ENCODE data around the gene TMEM94.
A peak's percentile ranks its signal among the peaks of the same experiment; 100 is the strongest.

The TMEM94 gene

DNA sequence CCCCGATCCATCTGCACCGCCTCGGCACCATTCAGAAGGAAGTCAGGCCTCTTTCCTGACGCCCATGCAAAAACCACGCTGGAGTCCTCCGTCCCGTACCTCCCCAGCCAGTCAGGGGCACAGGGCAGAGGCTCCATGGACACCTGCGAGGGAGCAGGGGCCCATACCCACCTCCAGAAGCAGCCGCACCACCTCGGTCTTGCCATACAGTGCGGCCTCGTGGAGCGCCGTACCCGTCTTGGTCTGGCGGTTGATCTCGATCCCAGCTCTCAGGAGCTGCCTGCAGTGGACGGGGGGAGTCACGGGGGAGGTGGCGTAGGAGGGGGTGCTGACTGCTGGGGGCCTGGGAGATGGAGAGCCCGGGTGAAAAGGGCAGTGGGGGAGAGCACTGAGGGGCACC is 49.7 kb downstream of the TMEM94 start:
- intact Hi-C loops (cut with DNase I), result no loop called here
- no peak for DNase-seq

DNA sequence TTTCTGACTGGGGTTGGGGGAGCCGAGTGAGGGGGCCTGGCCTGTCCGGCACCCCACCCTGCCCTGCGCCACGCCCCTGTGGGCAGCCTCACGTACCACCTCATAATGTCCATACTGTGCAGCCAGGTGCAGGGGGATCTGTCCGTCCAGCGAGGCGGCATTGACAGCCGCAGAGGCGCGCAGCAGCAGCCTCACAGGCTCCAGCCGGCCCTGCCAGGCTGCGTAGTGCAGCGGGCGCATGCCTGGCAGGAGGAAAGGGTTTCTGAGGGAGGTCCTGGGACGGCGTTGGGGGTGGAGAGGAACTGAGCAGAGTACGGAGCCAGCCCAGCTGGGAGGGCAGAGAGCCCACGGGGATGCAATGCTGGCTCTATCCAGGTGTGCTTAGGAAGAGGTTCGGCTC is 50.5 kb downstream of the TMEM94 start:
- peak in 1 of 10 donors; percentile 83 for DNase-seq
- intact Hi-C loops (cut with DNase I), result no loop called here

DNA sequence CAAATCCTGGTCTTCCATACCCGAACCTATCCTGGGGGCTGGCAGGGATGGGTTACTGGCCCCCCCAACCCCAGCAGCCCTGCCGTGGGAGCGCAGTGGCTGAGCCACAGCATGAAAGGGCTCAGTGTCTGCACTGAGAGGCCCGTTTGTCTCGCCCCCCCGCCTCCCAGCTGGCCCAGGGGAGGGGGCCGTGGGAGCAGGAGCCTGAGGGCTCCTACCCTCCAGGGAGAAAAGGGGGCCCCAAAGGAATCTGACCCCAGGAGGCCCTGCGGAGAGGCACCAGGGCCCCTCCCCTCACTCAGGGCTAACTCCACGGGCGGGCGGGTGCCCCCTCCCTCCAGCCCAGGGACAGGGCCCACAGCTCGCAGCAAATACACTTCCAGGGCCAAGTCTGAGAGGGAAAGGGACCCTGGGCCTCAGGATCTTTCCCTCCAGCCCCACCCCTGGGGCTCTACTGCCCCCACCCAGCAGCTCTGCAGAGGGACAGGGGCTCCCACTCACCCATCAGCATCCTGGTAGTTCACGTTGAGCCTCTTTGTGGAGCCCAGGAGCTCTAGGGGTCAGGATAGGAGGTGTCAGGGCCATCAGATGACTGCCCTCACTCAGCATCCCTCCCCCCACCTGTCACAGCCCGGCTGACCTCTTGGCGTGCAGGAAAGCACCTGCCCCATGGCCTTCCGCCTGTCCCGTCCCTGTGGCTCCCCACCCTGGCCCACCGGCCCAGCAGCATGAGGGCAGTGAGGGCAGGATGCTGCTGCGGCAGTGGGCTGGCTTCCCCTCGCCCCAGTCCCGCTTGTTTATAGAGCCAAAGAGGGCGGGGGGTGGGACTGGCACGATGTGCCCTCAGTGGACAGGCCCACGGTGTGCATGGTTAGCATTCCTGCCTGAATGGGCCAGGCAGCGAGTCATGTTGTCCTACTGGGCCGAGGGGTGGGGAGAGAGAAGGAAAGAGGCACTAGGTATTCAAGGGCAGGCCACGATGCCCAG is 51.6 kb downstream of the TMEM94 start:
- intact Hi-C loops (cut with DNase I), result no loop called here
- DNase-seq, result peak; percentile 72 to 98 (median 83)

DNA sequence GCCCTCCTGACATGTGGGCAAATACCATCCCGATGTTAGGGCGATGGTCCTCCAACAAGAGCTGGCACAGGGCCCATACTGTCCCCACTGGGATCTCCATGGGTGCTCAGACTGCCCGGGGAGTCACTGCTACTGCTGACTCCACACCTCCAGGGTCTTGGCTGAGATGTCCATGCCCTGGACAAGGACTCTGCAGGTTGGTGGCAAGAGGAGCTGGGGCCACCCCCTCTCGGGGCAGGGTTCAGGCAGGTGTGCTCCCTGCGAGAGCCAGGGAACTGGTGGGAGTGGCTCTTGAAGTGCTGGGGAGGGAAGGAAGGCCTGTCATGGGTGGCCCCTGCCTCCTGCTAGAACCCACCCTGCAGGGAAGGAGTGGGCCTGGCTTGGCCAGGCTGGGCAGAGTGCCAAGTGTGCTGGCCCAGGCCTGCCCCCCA is 52.5 kb downstream of the TMEM94 start:
- peak in 1 of 10 donors; percentile 89 for DNase-seq
- intact Hi-C loops (cut with DNase I), result no loop called here

DNA sequence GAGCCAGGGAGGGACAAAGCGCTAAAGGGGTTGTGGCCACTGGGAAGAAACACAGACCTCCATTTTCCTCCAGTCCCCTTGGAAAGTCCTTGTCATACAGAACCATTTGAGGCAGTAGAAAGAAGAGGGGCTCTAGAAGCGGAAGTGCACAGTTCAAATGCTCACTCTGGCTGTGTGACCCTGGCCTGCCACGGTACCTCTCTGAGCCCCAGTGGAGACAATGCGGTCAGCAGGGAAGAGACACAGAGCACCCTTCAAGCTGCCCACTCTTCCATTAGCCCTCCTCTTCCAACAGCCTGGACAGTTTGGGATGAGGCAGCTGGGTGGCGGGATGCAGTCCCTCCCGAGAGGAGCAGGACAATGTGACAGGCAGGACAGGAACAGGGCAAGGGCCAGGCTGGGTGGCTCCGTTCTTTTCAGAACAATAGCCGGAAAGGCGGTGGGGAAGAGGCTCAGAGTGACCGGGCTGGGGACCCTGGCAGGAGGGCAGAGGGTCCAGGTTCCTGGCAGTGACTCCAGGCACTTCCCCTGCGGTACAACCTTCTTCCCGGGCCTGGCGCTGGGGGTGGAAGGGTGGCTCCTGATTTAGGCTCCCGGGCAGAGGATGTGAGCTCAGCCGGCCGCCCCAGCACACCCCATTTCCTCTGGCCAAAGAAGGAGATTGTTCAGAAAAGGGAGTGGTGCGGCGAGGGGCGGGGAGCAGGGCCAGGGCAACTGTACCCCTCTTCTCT is 53.3 kb downstream of the TMEM94 start:
- DNase-seq, result peak in 1 of 10 donors; percentile 83
- intact Hi-C loops (cut with DNase I), result no loop called here

DNA sequence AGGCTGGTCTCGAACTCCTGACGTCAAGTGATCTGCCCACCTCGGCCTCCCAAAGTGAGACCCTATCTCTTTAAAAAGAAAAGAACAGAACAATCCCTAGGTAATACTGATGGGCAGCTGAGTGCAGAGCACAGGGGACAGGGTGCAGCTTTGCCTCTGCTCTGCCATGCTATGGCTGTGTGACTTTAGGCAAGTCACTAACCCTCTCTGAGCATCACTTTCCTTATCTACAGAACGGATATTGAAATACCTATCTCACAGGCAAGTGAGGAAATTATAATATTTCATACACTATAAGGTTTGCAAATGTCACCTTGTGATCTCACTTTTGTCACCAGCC is 54.8 kb downstream of the TMEM94 start:
- DNase-seq, result no peak
- intact Hi-C loops (cut with DNase I), result no loop called here

DNA sequence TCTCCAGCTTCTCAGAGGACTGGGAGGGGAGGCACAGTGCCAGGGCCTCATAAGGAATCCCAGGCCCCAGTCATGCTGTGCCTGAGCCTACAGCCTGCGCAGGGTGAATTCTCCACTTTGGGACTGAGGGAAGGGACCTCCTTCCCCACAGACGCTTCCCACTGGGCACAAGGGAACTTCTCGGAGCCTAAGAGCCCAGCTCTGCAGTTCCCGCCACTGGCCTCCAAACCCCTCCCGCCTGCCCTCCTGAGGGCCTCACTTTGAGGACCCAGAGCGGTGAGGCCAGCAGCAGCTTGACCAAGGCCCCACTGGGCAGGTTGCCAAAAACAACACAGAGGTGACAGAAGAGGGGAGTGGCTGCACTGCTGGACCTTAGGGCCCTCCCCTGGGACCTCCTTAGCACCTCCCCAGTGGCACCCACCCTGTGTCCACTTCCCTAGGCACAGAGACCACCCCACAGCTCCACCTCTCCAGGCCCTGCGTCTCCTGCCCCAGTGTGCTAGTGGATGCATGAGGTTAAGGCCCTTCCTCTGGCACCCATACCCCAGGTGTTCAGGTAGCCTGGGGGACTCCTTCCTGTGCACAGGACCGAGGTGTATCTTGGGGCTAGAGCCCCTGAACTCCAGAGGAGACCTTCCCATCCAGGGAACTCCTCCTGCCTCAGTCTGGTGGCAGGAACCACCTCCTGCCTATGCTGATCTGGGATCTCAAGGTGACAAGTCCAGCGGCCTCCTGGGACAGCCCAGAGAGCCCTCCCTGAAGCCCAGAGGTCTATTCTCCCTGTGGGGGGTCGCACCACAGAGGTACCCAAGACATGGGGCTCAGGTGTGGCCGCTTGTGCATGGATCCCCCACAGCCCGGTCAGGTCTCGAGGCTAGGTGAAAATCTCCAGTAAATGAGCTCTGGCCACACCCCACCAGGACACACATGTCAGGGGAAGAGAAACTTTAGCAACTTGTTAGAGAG is 55.5 kb downstream of the TMEM94 start:
- peak in 1 of 10 donors; percentile 85 for DNase-seq
- intact Hi-C loops (cut with DNase I), result no loop called here

DNA sequence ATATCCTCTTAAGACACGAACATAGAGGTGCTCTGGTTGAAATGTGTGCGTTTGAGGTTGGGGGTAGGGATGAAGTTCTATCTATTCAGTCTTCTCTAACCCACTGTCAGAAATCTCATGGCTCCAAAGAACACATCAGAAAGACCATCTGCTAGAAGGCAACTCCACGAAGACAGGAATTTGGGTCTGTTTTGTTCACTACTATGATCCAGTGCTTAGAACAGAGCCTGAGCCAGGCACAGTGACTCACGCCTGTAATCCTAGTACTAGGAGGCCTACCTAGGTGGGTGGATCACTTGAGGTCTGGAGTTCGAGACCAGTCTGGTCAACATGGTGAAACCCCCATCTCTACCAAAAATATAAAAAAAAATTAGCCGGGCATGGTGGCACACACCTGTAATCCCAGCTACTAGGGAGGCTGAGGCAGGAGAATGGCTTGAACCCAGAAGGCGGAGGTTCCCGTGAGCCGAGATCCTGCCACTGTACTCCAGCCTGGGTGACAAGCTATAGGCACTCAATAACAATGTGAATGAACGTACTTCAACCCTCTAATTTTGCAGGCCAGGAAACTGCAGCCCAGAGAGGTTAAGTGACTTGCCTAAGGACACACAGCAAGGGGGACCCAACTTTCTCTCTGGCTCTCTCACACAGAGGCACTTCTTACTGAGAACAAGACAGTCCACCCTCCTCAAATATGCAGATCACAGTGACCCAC is 56.6 kb downstream of the TMEM94 start:
- no peak for DNase-seq
- intact Hi-C loops (cut with DNase I), result no loop called here

DNA sequence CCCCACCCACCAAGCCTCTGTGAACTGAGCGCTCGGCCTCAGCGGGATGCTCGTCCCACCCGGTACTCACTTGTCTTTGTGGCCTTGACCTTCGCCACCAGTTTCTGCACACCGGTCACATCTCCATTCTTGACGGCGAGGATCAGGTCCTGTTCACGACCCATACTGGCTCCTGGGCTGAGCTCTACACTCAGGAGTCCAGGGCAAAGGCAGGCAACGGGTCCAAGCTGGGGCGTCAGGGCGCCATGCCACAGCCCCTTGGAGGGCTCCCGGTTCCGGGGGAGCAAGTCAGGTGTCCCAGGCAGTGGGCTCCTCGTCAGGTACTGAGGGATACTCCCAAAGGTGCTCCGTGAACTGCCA is 57.2 kb downstream of the TMEM94 start:
- intact Hi-C loops (cut with DNase I), result no loop called here
- peak in 1 of 10 donors; percentile 82 for DNase-seq

DNA sequence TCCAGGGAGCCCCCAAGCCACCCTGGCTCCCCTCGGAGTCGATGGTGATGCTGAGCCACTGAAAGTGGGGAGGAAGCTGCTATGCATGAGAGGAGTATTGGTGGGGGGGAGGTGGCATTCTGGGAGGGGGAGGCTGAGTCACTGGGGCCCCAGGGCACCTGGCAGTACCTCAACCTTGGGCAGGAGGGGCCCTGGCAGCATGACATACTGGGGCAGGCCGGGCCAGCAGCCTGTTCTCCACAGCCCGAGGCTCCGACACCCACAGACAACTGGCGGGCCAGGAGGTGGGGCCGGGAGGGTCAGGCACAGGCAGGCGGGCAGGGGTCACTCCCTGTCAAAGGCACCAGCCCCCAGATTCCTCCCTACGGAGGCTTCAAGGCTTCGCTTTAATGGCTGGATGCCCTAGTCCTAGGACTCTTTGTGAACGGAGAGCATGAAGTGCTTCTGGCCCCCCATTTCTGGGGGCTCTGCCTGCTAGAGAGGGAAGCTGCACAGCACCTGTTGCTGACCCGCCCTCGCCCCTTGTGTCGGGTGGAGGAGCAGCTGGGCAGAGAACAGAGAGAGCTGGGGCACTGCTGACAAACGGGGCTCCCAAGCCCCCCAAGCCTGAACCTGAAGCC is 58.0 kb downstream of the TMEM94 start:
- peak in 1 of 10 donors; percentile 86 for DNase-seq
- intact Hi-C loops (cut with DNase I), result loop anchor here (2.0 kb wide), 2 partner anchors 58 to 88 kb away; partner anchors contain the start of gene TMEM94

DNA sequence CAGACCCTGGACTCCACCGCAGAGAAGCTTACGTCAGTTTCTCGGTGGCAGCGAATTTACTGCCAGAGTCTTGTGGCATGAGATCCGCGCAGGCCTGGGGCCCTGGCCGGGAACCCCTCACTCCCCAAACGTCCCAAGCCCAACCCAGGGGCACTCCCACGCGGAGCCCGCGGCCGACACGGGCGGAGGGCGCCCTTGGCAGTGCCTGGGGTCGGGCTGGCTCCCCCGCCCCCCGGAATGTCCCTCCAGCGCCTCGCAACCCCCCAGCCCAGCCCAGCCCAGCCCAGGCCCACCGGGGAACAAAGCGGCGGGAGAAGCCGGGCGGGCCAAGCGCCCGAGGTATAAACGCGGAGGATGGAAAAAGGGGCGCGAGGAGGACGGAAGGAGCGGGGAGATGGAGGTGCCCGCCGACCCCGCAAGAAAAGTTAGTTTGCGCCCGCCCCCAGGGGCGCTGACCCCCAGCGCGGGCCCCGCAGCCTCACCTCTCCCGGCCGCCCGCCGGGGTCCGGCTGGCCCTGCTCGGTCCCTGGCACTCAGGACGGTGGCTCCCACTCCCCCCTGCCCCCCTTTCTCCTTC is 58.6 kb downstream of the TMEM94 start:
- intact Hi-C loops (cut with DNase I), result loop anchor here (2.0 kb wide), 2 partner anchors 58 to 88 kb away; partner anchors contain the start of gene TMEM94
- peak in 1 of 10 donors; percentile 79 for DNase-seq

DNA sequence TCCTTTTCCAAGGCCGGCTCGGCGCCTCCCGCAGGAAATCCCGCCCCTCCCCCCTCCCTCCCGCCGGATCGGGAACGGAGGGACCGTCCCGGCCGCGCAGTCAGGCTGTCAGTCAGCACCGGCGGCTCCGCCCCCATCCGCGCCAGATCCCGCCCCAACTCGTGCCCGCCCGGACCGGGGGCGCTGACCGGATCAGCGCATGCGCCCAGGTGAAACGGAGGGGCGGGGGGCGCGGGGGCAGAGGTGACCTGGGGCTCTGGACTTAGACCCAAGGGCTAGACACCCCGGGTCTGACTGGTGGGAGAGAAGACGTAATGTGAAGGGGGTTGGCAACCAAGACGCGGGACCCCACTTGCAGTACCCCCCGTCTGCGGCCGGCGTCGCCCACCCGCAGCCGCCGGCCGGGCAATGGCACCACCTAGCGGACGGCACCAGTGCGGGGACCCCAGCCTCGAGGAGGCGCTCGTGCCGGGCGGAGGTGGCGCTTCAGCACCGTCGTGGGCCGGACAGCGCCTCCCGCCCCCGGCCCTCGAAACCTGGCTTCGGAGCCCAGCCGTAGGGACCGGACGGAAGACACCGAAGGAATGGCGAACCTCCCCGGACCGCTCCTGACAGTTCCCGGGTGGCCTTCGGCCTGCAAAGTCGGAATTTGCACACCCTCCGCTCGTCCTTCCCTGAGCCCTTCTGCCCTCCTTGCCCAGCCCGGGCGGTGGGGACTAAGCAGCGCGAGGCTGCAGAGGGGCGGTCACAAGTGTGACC is 59.2 kb downstream of the TMEM94 start, which contains the start of gene CASKIN2:
Gene CASKIN2 (minus strand): TSS at position 42 of the 759 bp plus-strand sequence. CDS start 1,733 bp downstream, outside the sequence.
- peak; percentile 93 to 99 (median 96) for DNase-seq
- intact Hi-C loops (cut with DNase I), result loop anchor here (1.0 to 2.0 kb wide), 3 partner anchors 59 to 89 kb away; partner anchors contain the start of gene TMEM94

DNA sequence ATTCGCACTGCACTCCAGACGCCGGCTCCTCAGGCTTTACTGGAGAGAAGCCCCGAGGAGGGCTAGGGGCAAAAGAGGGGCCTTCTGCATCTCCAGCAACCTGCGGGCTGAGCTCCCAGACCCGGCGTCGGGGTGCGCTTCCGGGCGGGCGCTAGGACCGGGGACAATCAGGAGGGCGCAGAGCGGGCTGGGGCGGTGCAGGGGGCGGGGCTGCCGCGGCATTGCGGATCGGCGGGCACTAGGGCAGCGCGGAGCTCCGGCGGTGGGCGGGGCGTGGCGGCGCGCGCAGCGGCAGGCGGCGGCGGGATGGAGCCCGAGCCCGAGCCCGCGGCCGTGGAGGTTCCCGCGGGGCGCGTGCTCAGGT is 59.8 kb downstream of the TMEM94 start, which contains the start of gene TSEN54:
Gene TSEN54 (plus strand): TSS at position 274 of the 364 bp plus-strand sequence. CDS start 33 bp downstream, at position 307.
- peak; percentile 93 to 99 (median 96) for DNase-seq
- intact Hi-C loops (cut with DNase I), result loop anchor here (1.0 kb wide), 1 partner anchor 73 kb away; no protein-coding TSS in a partner anchor

DNA sequence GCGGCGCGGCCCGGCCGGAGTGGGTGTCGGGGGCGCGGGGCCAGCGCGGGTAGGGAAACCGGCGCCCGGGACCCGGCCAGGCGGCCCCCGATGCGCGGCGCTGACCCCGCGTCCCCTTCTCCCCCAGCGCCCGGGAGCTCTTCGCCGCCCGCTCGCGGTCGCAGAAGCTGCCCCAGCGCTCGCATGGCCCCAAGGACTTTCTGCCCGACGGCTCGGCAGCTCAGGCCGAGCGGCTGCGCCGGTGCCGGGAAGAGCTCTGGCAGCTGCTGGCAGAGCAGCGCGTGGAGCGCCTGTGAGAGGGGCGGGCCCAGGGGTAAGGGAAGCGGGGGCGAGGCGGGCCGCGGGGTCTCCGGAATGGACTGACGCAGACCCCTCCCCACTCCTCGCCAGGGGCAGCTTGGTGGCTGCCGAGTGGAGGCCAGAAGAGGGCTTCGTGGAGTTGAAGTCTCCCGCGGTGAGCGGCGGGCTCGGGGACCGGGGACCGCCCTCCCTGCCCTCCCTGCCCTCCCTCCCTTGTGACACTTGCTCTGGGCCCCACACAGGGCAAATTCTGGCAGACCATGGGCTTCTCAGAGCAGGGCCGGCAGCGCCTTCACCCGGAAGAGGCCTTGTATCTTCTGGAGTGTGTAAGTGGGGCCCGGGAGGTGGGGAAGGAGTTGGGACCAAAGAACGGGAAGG is 60.3 kb downstream of the TMEM94 start:
- DNase-seq, result no peak
- intact Hi-C loops (cut with DNase I), result loop anchor here (1.0 kb wide), 1 partner anchor 73 kb away; no protein-coding TSS in a partner anchor

DNA sequence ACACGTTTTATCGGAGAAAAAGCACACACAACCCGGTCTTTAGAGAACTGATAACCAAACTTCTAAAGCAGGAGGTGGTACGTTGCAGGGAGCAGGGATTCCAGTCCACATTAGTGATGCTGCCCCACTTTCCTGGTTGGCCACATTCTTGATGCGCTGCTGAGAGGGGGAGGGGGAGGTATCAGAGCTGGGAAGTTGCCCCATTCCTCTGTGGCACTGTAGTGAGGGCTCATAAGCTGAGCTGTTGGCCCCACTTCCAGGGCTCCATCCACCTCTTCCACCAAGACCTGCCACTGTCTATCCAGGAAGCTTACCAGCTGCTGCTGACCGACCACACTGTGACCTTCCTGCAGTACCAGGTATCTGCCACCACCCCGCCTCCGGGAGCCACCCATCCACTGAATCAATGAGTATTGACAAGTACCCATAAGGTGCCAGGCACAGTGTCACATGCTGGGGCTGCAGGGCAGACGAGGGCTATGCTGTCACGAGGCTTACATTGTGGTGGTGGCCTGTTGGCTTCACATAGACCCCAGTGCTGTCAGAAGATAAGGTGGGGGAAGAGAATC is 60.9 kb downstream of the TMEM94 start:
- intact Hi-C loops (cut with DNase I), result no loop called here
- no peak for DNase-seq

DNA sequence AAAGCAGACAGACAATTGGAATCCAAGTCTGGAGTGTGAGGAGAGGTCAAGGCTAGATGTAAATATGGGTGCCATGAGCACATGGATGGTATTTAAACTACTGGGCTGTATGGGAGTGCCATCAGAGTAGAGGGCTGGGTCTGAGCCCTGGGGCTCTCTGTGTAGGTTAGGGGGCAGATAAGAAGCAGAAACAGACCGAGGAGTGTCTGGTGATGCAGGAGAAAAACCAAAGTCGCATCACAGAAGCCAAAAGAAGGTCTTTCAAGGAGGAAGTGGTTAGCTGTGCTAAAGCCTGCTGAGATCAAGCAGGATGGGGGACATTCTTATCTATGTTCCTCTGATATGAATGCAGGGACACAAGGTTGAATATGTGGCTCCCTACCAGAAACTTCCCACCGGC is 61.8 kb downstream of the TMEM94 start:
- no peak for DNase-seq
- intact Hi-C loops (cut with DNase I), result no loop called here

Data from posterior cingulate gyrus (tissue), 11 donors.